Esophagus muscularis mucosa (tissue), 4 donors: ENCODE results near the gene PLXNA4.

ENCODE experiments used
- CTCF ChIP-seq, 3 experiments: fragments of 200-600 bp in 2 of 3; fragments of 450-650 bp in 1 of 3; sonication (generic) in 2 of 3; IDR thresholded peaks; one replicate each; pipeline ENCODE4 v1.5.1; 2017 to 2019; ENCODE audit warnings: antibody characterized with exemption in 3 of 3, mild to moderate bottlenecking in 2 of 3, moderate library complexity in 1 of 3
- EP300 ChIP-seq: sonication (generic); formaldehyde crosslinking; IDR thresholded peaks from one replicate; pipeline ENCODE4 v1.6.1; 2017; ENCODE audit warnings: antibody characterized with exemption
- POLR2A ChIP-seq: fragments of 450-650 bp; IDR thresholded peaks from one replicate; pipeline ENCODE4 v1.6.1; 2017; ENCODE audit warnings: antibody characterized with exemption, moderate library complexity, mild to moderate bottlenecking, low read depth
- POLR2AphosphoS5 ChIP-seq, 2 donors: sonication (generic); formaldehyde crosslinking; IDR thresholded peaks; one replicate each; pipeline ENCODE4 v1.6.1; 2017; ENCODE audit warnings: antibody characterized with exemption in 2 of 2

GRCh38 chr7:132097550-132098134, 478.6 kb downstream of the PLXNA4 start:
- TF ChIP-seq CTCF (IDR thresholded peaks at IDR 0.05) (no peak), POLR2AphosphoS5 (IDR thresholded peaks at IDR 0.05) (no peak), POLR2A (no peak), EP300 (no peak)
